A549 (cell line): ENCODE results near the gene RGS1. TPM values are rescaled to one million over a fixed set of nuclear protein-coding genes. Genes with fewer than 3 reads are reported as not detected.

Experiments used
- ATAC-seq, 2 experiments: fragments of 200-7000 bp in 1 of 2; fragments of >200 bp in 1 of 2; cut with Nextera tagmentation in 1 of 2; cut with Tn5 transposase in 1 of 2; 3 replicates each; pipeline versions ENCODE4 v1.8.0 to v1.9.1; 2018 to 2020; ENCODE audit warnings: mild to moderate bottlenecking in 1 of 2, moderate library complexity in 1 of 2
- CTCF ChIA-PET: fragments of 300-600 bp; sonication (Branson Sonifier 250); formaldehyde crosslinking; extraction: SDS; loops from one replicate; lab custom pipeline; 2021; ENCODE audit warnings: antibody characterized with exemption, inconsistent platforms; lab: Yijun Ruan, JAX
- POLR2A ChIA-PET: fragments of 350-600 bp; formaldehyde crosslinking; extraction: SDS; loops from one replicate; lab custom pipeline; 2021; ENCODE audit warnings: antibody characterized with exemption, inconsistent platforms; lab: Yijun Ruan, JAX
- DNase-seq, 2 experiments: peaks; one replicate each; pipeline versions ENCODE4 v3.0.0 to v3.0.0-alpha.2; 2011 to 2016; ENCODE audit warnings: low read depth in 1 of 2, low spot score in 1 of 2
- FAIRE-seq: peaks from 2 replicates; lab custom pipeline; 2011; peaks lifted over from hg19 to GRCh38; lab: Jason Lieb, UNC
- H3K27ac ChIP-seq, 2 experiments: fragments of >200 bp; sonication (Bioruptor Twin); formaldehyde crosslinking; 3 replicates each; pipeline ENCODE4 v1.5.1; 2016 to 2017
- H3K4me1 ChIP-seq: fragments of >200 bp; sonication (Bioruptor Twin); formaldehyde crosslinking; 3 replicates; pipeline ENCODE4 v1.6.1; 2016
- H3K4me2 ChIP-seq: fragments of >200 bp; sonication (Bioruptor Twin); formaldehyde crosslinking; 3 replicates; pipeline ENCODE4 v1.6.1; 2016
- H3K4me3 ChIP-seq: fragments of >200 bp; sonication (Bioruptor Twin); formaldehyde crosslinking; 3 replicates; pipeline ENCODE4 v1.5.1; 2016
- H3K9me3 ChIP-seq: fragments of >200 bp; sonication (Bioruptor Twin); formaldehyde crosslinking; 3 replicates; pipeline ENCODE4 v1.6.1; 2016
- CBX2 ChIP-seq: fragments of 200-600 bp; sonication (generic); IDR thresholded peaks from 2 replicates; pipeline ENCODE4 v1.6.1; 2016; ENCODE audit warnings: low read depth, mild to moderate bottlenecking, borderline replicate concordance
- CEBPB ChIP-seq, 2 experiments: fragments of >200 bp in 1 of 2; sonication (Bioruptor Twin) in 1 of 2; formaldehyde crosslinking in 1 of 2; IDR thresholded peaks; 2 replicates each; pipeline ENCODE4 v1.6.1; 2012 to 2016
- CHD4 ChIP-seq: fragments of 200-600 bp; sonication (generic); IDR thresholded peaks from 2 replicates; pipeline ENCODE4 v1.6.1; 2016; ENCODE audit warnings: antibody characterized with exemption, mild to moderate bottlenecking, borderline replicate concordance
- CTCF ChIP-seq: fragments of >200 bp; sonication (Bioruptor Twin); formaldehyde crosslinking; IDR thresholded peaks from 3 replicates; pipeline ENCODE4 v1.5.1; 2016
- EHF ChIP-seq: fragments of 250-450 bp; sonication (Bioruptor Pico); IDR thresholded peaks from 2 replicates; pipeline ENCODE4 v1.5.0; 2020; ENCODE audit warnings: mild to moderate bottlenecking
- EHMT2 ChIP-seq: fragments of 200-600 bp; sonication (generic); IDR thresholded peaks from 2 replicates; pipeline ENCODE4 v1.6.1; 2016; ENCODE audit warnings: antibody characterized with exemption, low read depth, mild to moderate bottlenecking, moderate library complexity
- EP300 ChIP-seq, 2 experiments: fragments of >200 bp; sonication (Bioruptor Twin); formaldehyde crosslinking; IDR thresholded peaks; 2 replicates in 1 of 2; 3 replicates in 1 of 2; pipeline ENCODE4 v1.6.1; 2016 to 2017
- ESRRA ChIP-seq: fragments of 150-350 bp; IDR thresholded peaks from 2 replicates; pipeline ENCODE4 v1.6.1; 2014; ENCODE audit warnings: mild to moderate bottlenecking, low read length, borderline replicate concordance
- HMGXB4 ChIP-seq: fragments of 250-450 bp; sonication (Bioruptor Pico); IDR thresholded peaks from 2 replicates; pipeline ENCODE4 v1.5.0; 2021; ENCODE audit warnings: mild to moderate bottlenecking, moderate library complexity, borderline replicate concordance
- HOXA7 ChIP-seq: fragments of 250-450 bp; sonication (Bioruptor Pico); IDR thresholded peaks from 2 replicates; pipeline ENCODE4 v1.5.0; 2020; ENCODE audit warnings: mild to moderate bottlenecking, moderate library complexity
- HOXB5 ChIP-seq: fragments of 250-450 bp; sonication (Bioruptor Pico); IDR thresholded peaks from 2 replicates; pipeline ENCODE4 v1.5.0; 2020; ENCODE audit warnings: mild to moderate bottlenecking, moderate library complexity
- KDM1A ChIP-seq: fragments of 200-600 bp; sonication (generic); IDR thresholded peaks from 2 replicates; pipeline ENCODE4 v1.6.1; 2016; ENCODE audit warnings: low read depth, mild to moderate bottlenecking
- MAFK ChIP-seq: fragments of 450-650 bp; IDR thresholded peaks from 2 replicates; pipeline ENCODE4 v1.6.1; 2014; ENCODE audit not compliant: partially characterized antibody
- MAZ ChIP-seq: fragments of 150-350 bp; IDR thresholded peaks from 2 replicates; pipeline ENCODE4 v1.6.1; 2014; ENCODE audit warnings: antibody characterized with exemption, low read depth, low read length, borderline replicate concordance
- MYC ChIP-seq: IDR thresholded peaks from 2 replicates; pipeline ENCODE4 v1.6.1; 2012; ENCODE audit warnings: mild to moderate bottlenecking, inconsistent platforms, low read length, improper control_type of control experiment, borderline replicate concordance
- NFE2L2 ChIP-seq: fragments of 150-350 bp; conservative IDR thresholded peaks from 2 replicates; pipeline ENCODE4 v1.6.1; 2014; ENCODE audit warnings: low read length
- RCOR1 ChIP-seq: fragments of 150-350 bp; IDR thresholded peaks from 2 replicates; pipeline ENCODE4 v1.6.1; 2014; ENCODE audit warnings: antibody characterized with exemption, low read length, low read depth
- RFX5 ChIP-seq: fragments of 450-650 bp; IDR thresholded peaks from 2 replicates; pipeline ENCODE4 v1.7.1; 2014; ENCODE audit warnings: antibody characterized with exemption, mild to moderate bottlenecking, moderate library complexity
- SMC3 ChIP-seq: fragments of >200 bp; sonication (Bioruptor Twin); formaldehyde crosslinking; IDR thresholded peaks from 3 replicates; pipeline ENCODE4 v1.6.1; 2018; ENCODE audit warnings: inconsistent platforms
- TFCP2L1 ChIP-seq: fragments of 250-450 bp; sonication (Bioruptor Pico); IDR thresholded peaks from 2 replicates; pipeline ENCODE4 v1.5.0; 2021; ENCODE audit warnings: mild to moderate bottlenecking
- USF2 ChIP-seq: fragments of 450-650 bp; IDR thresholded peaks from 2 replicates; pipeline ENCODE4 v1.6.1; 2014; ENCODE audit warnings: antibody characterized with exemption
- WGBS: methylation state at CpG from one replicate; pipeline ENCODE4 v1.1.6; 2017; ENCODE audit errors: missing lambda C conversion rate; 5-methylcytosine and 5-hydroxymethylcytosine counted together
- polyA plus RNA-seq, 4 experiments: library from polyadenylated mRNA; depleted of rRNA in 3 of 4; stranded (reverse); fragments of >200 nt; fragmentation: RNase III in 1 of 4; extraction: RNeasy Plus Mini Kit Qiagen cat#74134 plus additional on column Dnase treatment in 1 of 4; gene quantifications; 2 replicates in 3 of 4; 3 replicates in 1 of 4; pipeline ENCODE4 v1.2.3, GENCODE V29; 2011 to 2017

Gene RGS1
- polyA plus RNA-seq, 2 of the 4 experiments (the other 2 are of a cell fraction), result not detected

- CTCF ChIA-PET, result interaction anchor here (0.6 to 5.9 kb wide), 6 partner anchors 9 to 441 kb away, joined by 3 to 52 read pairs (median 6); no protein-coding TSS in a partner anchor
- no peak for TF ChIP-seq SMC3
- TF ChIP-seq RFX5, result no peak
- no peak for TF ChIP-seq MAZ
- TF ChIP-seq KDM1A, result no peak
- TF ChIP-seq EP300 (IDR thresholded peaks at IDR 0.05), result no peak
- TF ChIP-seq RCOR1, result no peak
- no peak for TF ChIP-seq MAFK
- TF ChIP-seq ESRRA, result no peak
- Histone ChIP-seq H3K9me3 (no peaks in the 10 kb centered on the region), H3K27ac (no peak overlapping the region), H3K4me1 (no peaks in the 10 kb centered on the region), H3K4me3 (no peak overlapping the region), H3K4me2 (no peak overlapping the region)
- ATAC-seq (no peak), DNase-seq (no peak), FAIRE-seq (no peak)
- POLR2A ChIA-PET, result no interaction called here
- 11% methylated on average over 1 of the region's 1 CpG for whole genome bisulfite sequencing
Observed at GRCh38 chr1:192578144-192578909, 2.8 kb downstream of the RGS1 start.

DNA sequence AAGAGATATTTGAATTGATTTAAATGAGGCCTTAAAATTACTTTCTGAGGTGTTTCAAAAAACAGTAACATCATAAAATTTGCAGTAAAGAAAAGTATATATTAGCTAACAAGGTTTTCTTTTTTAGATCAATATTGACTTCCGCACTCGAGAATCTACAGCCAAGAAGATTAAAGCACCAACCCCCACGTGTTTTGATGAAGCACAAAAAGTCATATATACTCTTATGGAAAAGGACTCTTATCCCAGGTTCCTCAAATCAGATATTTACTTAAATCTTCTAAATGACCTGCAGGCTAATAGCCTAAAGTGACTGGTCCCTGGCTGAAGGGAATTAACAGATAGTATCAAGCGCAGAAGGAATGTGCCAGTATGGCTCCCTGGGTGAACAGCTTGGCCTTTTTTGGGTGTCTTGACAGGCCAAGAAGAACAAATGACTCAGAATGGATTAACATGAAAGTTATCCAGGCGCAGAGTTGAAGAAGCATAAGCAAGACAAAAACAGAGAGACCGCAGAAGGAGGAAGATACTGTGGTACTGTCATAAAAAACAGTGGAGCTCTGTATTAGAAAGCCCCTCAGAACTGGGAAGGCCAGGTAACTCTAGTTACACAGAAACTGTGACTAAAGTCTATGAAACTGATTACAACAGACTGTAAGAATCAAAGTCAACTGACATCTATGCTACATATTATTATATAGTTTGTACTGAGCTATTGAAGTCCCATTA, 3.6 kb downstream of the RGS1 start:
- WGBS, result 73% methylated on average over 6 of the region's 6 CpGs
- ChIA-PET POLR2A (no interaction called here), CTCF (interaction anchor here (0.9 to 5.9 kb wide), 12 partner anchors 9 to 440 kb away, joined by 3 to 52 read pairs (median 5); no protein-coding TSS in a partner anchor)
- Histone ChIP-seq H3K9me3 (no peaks in the 10 kb centered on the region), H3K27ac (no peak overlapping the region; a peak in 1 of 6 replicates), H3K4me2 (no peak overlapping the region), H3K4me1 (no peaks in the 10 kb centered on the region), H3K4me3 (no peak overlapping the region)
- ATAC-seq (no peak), DNase-seq (no peak), FAIRE-seq (no peak)
- TF ChIP-seq EHF (no peak), USF2 (no peak), MAZ (no peak), KDM1A (no peak), HOXB5 (CRISPR knock-in tag) (no peak), CTCF (no peak), HMGXB4 (no peak), HOXA7 (CRISPR knock-in tag) (no peak), EHMT2 (no peak), MYC (no peak), CEBPB (IDR thresholded peaks at IDR 0.05) (no peak), TFCP2L1 (CRISPR knock-in tag) (no peak), NFE2L2 (no peak), CHD4 (no peak), SMC3 (no peak), CBX2 (no peak)
